BLaER1 (cell line): Measurements from ENCODE around the gene GYG1.

Experiments
- H3K27ac ChIP-seq: shearing (Covaris generic); formaldehyde crosslinking; 2 replicates; pipeline ENCODE4 v1.8.1; 2022
- H3K27me3 ChIP-seq: shearing (Covaris generic); formaldehyde crosslinking; 2 replicates; pipeline ENCODE4 v1.8.1; 2022
- H3K36me3 ChIP-seq: shearing (Covaris generic); formaldehyde crosslinking; 2 replicates; pipeline ENCODE4 v1.8.1; 2022
- H3K4me1 ChIP-seq: shearing (Covaris generic); formaldehyde crosslinking; 2 replicates; pipeline ENCODE4 v1.8.1; 2022
- H3K4me2 ChIP-seq: shearing (Covaris generic); formaldehyde crosslinking; 2 replicates; pipeline ENCODE4 v1.8.1; 2022
- H3K4me3 ChIP-seq: shearing (Covaris generic); formaldehyde crosslinking; 2 replicates; pipeline ENCODE4 v1.8.1; 2022
- H3K9ac ChIP-seq: shearing (Covaris generic); formaldehyde crosslinking; 2 replicates; pipeline ENCODE4 v1.8.1; 2022
- H3K9me3 ChIP-seq: shearing (Covaris generic); formaldehyde crosslinking; 2 replicates; pipeline ENCODE4 v1.8.1; 2022
- H4K20me1 ChIP-seq: shearing (Covaris generic); formaldehyde crosslinking; 2 replicates; pipeline ENCODE4 v1.8.1; 2022
- Cebpa-rat ChIP-seq: shearing (Covaris generic); IDR thresholded peaks from 2 replicates; pipeline ENCODE4 v1.8.1; 2022

The GYG1 gene

GRCh38 chr3:148991219-148992026, at the start of gene GYG1:
GYG1 (plus strand) TSS chr3:148991540; CDS start chr3:148991641, 101 bp downstream.
- TF ChIP-seq Cebpa-rat: no peak
- peaks cover 17% of the 10 kb centered on the region for H3K4me1 ChIP-seq
- peak within 1 kb of the TSS; percentile 96 for H3K4me3 ChIP-seq
- peak within 1 kb of the TSS; percentile 93 for H3K27ac ChIP-seq
- H3K27me3 ChIP-seq: no peaks in the 10 kb centered on the region
- peaks cover 27% of the 10 kb centered on the region for H3K36me3 ChIP-seq
- H4K20me1 ChIP-seq: peaks cover 15% of the 10 kb centered on the region; the same call in 1 of the 2 replicates
- H3K9me3 ChIP-seq: no peaks in the 10 kb centered on the region
- peak within 1 kb of the TSS; percentile 92 for H3K9ac ChIP-seq
- peak within 1 kb of the TSS; percentile 87 for H3K4me2 ChIP-seq

- Histone ChIP-seq H3K9ac (no peak overlapping the region), H3K4me3 (no peak overlapping the region), H3K9me3 (no peaks in the 10 kb centered on the region), H3K27ac (no peak overlapping the region), H3K4me2 (no peak overlapping the region), H3K36me3 (no peaks in the 10 kb centered on the region), H4K20me1 (no peaks in the 10 kb centered on the region), H3K4me1 (no peaks in the 10 kb centered on the region), H3K27me3 (no peaks in the 10 kb centered on the region)
- no peak for TF ChIP-seq Cebpa-rat
Measured at GRCh38 chr3:148943506-148944205, 47.7 kb upstream of the GYG1 start.

GRCh38 chr3:148945116-148945515, 46.2 kb upstream of the GYG1 start:
- Histone ChIP-seq H3K4me1 (no peaks in the 10 kb centered on the region), H3K9me3 (no peaks in the 10 kb centered on the region), H3K27me3 (no peaks in the 10 kb centered on the region), H3K4me3 (no peak overlapping the region), H4K20me1 (no peaks in the 10 kb centered on the region), H3K36me3 (no peaks in the 10 kb centered on the region), H3K9ac (no peak overlapping the region), H3K27ac (no peak overlapping the region), H3K4me2 (no peak overlapping the region)
- no peak for TF ChIP-seq Cebpa-rat

- Histone ChIP-seq H3K4me3 (no peak overlapping the region), H3K9ac (no peak overlapping the region), H3K36me3 (no peaks in the 10 kb centered on the region), H3K9me3 (no peaks in the 10 kb centered on the region), H3K4me2 (no peak overlapping the region), H3K27me3 (no peaks in the 10 kb centered on the region), H3K4me1 (no peaks in the 10 kb centered on the region), H4K20me1 (no peaks in the 10 kb centered on the region), H3K27ac (no peak overlapping the region)
- TF ChIP-seq Cebpa-rat: no peak
Measured at GRCh38 chr3:148948913-148949657, 42.3 kb upstream of the GYG1 start.

- Histone ChIP-seq H3K4me2 (no peak overlapping the region), H3K4me1 (no peaks in the 10 kb centered on the region), H3K4me3 (no peak overlapping the region), H3K27me3 (no peaks in the 10 kb centered on the region), H4K20me1 (no peaks in the 10 kb centered on the region), H3K9ac (no peak overlapping the region), H3K27ac (no peak overlapping the region), H3K36me3 (no peaks in the 10 kb centered on the region), H3K9me3 (no peaks in the 10 kb centered on the region)
- no peak for TF ChIP-seq Cebpa-rat
Measured at GRCh38 chr3:148950806-148951205, 40.5 kb upstream of the GYG1 start.

GRCh38 chr3:148951599-148952361, 39.6 kb upstream of the GYG1 start:
- Histone ChIP-seq H3K9ac (no peak overlapping the region), H3K36me3 (no peaks in the 10 kb centered on the region), H3K27me3 (no peaks in the 10 kb centered on the region), H3K9me3 (no peaks in the 10 kb centered on the region), H3K4me3 (no peak overlapping the region), H3K4me1 (no peaks in the 10 kb centered on the region), H3K27ac (no peak overlapping the region), H3K4me2 (no peak overlapping the region), H4K20me1 (no peaks in the 10 kb centered on the region)
- TF ChIP-seq Cebpa-rat: no peak

- Histone ChIP-seq H3K9me3 (no peaks in the 10 kb centered on the region), H3K27ac (no peak overlapping the region), H4K20me1 (no peaks in the 10 kb centered on the region), H3K36me3 (no peaks in the 10 kb centered on the region), H3K4me2 (no peak overlapping the region), H3K4me3 (no peak overlapping the region), H3K9ac (no peak overlapping the region), H3K4me1 (no peaks in the 10 kb centered on the region), H3K27me3 (no peaks in the 10 kb centered on the region)
- TF ChIP-seq Cebpa-rat: no peak
Measured at GRCh38 chr3:148953094-148953493, 38.2 kb upstream of the GYG1 start.

GRCh38 chr3:148954981-148955380, 36.4 kb upstream of the GYG1 start:
- H3K4me3 ChIP-seq: no peak overlapping the region
- no peak overlapping the region for H3K27ac ChIP-seq
- no peaks in the 10 kb centered on the region for H3K27me3 ChIP-seq
- H3K9ac ChIP-seq: no peak overlapping the region
- H3K4me2 ChIP-seq: no peak overlapping the region
- no peaks in the 10 kb centered on the region for H4K20me1 ChIP-seq
- no peaks in the 10 kb centered on the region for H3K36me3 ChIP-seq
- H3K9me3 ChIP-seq: no peaks in the 10 kb centered on the region
- H3K4me1 ChIP-seq: no peaks in the 10 kb centered on the region
- TF ChIP-seq Cebpa-rat: no peak

- no peaks in the 10 kb centered on the region for H4K20me1 ChIP-seq
- no peak for TF ChIP-seq Cebpa-rat
- no peaks in the 10 kb centered on the region for H3K36me3 ChIP-seq
- no peak overlapping the region for H3K4me2 ChIP-seq
- H3K9me3 ChIP-seq: no peaks in the 10 kb centered on the region
- H3K27ac ChIP-seq: no peak overlapping the region
- no peaks in the 10 kb centered on the region for H3K27me3 ChIP-seq
- no peaks in the 10 kb centered on the region for H3K4me1 ChIP-seq
- H3K4me3 ChIP-seq: no peak overlapping the region
- H3K9ac ChIP-seq: no peak overlapping the region
Measured at GRCh38 chr3:148955544-148956346, 35.6 kb upstream of the GYG1 start.
